Measurements from ENCODE around the gene NR1H4.
"Not testable (repeated sequence)": the region's sequence is repeated elsewhere in the genome, so short reads cannot be mapped to it uniquely, and the experiment has no call there.

The NR1H4 gene

DNA sequence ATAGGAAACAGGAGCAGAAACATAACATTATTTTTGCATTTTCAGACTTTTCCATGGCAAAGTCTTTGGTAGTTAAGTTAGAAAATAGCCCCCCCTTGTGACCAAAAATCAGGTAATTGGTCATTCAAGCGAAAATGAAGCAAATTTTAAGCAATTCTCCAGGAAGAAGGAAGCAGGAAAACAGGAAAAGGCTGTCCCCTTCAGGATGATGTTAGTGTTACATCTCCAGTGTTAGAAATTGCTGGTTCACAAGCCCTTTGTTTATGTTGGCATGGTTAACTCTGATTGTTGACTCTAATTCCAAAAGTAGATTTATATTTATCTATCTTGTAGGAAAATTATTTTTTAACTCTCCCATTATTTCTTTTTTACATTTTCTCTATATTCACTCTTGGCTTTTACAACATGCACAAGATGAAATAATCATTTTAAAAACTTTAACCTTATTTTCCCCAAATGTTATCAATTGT lies 81.0 kb downstream of the NR1H4 start:
- H3K9ac ChIP-seq (ENCODE audit: low read depth, low read length), result no peak overlapping the region
- H3K27me3 ChIP-seq (ENCODE audit: control insufficient read depth, insufficient read depth, low read length), result no peaks in the 10 kb centered on the region
- H3K4me3 ChIP-seq (ENCODE audit: low read depth, low read length), result no peak overlapping the region
- H3K9me3 ChIP-seq (ENCODE audit: control insufficient read depth, insufficient read depth, low read length), result no peaks in the 10 kb centered on the region
- no peaks in the 10 kb centered on the region for H3K36me3 ChIP-seq (ENCODE audit: control insufficient read depth, insufficient read depth, low read length)
- H3K4me1 ChIP-seq (ENCODE audit: control insufficient read depth, insufficient read depth, low read length), result no peaks in the 10 kb centered on the region

DNA sequence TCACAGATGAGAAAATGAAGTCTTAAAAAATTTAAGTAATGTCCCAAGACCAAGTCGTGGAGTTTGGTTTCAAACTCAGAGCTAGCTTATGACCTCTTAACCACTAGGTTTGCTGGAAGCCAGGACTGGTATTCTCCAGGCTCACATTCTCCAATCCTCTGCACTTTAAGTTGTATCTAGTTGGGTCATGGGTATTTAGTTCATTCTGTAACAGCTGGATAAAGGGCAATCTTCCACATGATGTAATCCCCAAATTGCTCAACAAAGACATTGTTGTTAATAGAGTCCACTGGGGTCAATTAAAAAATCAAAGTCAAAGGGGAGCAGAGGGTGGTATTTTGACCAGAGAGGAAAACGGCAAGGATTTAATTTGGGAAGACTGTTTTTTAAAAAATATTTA lies 82.1 kb downstream of the NR1H4 start:
- Histone ChIP-seq H3K27me3 (ENCODE audit: control insufficient read depth, insufficient read depth, low read length) (no peaks in the 10 kb centered on the region), H3K4me3 (ENCODE audit: low read depth, low read length) (no peak overlapping the region), H3K9me3 (ENCODE audit: control insufficient read depth, insufficient read depth, low read length) (no peaks in the 10 kb centered on the region), H3K9ac (ENCODE audit: low read depth, low read length) (no peak overlapping the region), H3K36me3 (ENCODE audit: control insufficient read depth, insufficient read depth, low read length) (no peaks in the 10 kb centered on the region), H3K4me1 (ENCODE audit: control insufficient read depth, insufficient read depth, low read length) (no peaks in the 10 kb centered on the region)

GRCh38 chr12:100557357-100557756 lies 83.7 kb downstream of the NR1H4 start:
- Histone ChIP-seq H3K36me3 (ENCODE audit: control insufficient read depth, insufficient read depth, low read length) (no peaks in the 10 kb centered on the region), H3K4me1 (ENCODE audit: control insufficient read depth, insufficient read depth, low read length) (no peaks in the 10 kb centered on the region), H3K9me3 (ENCODE audit: control insufficient read depth, insufficient read depth, low read length) (no peaks in the 10 kb centered on the region), H3K4me3 (ENCODE audit: low read depth, low read length) (no peak overlapping the region), H3K27me3 (ENCODE audit: control insufficient read depth, insufficient read depth, low read length) (no peaks in the 10 kb centered on the region), H3K9ac (ENCODE audit: low read depth, low read length) (no peak overlapping the region)

DNA sequence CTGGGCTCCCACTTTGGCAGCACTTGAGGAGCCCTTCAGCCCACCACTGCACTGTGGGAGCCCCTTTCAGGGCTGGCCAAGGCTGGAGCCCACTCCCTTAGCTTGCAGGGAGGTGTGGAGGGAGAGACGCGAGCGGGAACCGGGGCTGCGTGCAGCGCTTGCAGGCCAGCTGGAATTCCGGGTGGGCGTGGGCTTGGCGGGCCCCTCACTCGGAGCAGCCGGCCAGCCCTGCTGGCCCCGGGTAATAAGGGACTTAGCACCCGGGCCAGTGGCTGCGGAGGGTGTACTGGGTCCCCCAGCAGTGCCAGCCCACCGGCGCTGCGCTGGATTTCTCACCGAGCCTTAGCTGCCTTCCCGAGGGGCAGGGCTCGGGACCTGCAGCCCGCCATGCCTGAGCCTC lies 85.6 kb downstream of the NR1H4 start:
- H3K9me3 ChIP-seq (ENCODE audit: control insufficient read depth, insufficient read depth, low read length); H3K4me1 ChIP-seq (ENCODE audit: control insufficient read depth, insufficient read depth, low read length); H3K27me3 ChIP-seq (ENCODE audit: control insufficient read depth, insufficient read depth, low read length); H3K9ac ChIP-seq (ENCODE audit: low read depth, low read length); H3K4me3 ChIP-seq (ENCODE audit: low read depth, low read length); H3K36me3 ChIP-seq (ENCODE audit: control insufficient read depth, insufficient read depth, low read length): not testable (repeated sequence)

- H3K27me3 ChIP-seq (ENCODE audit: control insufficient read depth, insufficient read depth, low read length), result no peaks in the 10 kb centered on the region
- H3K9me3 ChIP-seq (ENCODE audit: control insufficient read depth, insufficient read depth, low read length), result no peaks in the 10 kb centered on the region
- no peaks in the 10 kb centered on the region for H3K4me1 ChIP-seq (ENCODE audit: control insufficient read depth, insufficient read depth, low read length)
- no peak overlapping the region for H3K4me3 ChIP-seq (ENCODE audit: low read depth, low read length)
- H3K9ac ChIP-seq (ENCODE audit: low read depth, low read length), result no peak overlapping the region
- H3K36me3 ChIP-seq (ENCODE audit: control insufficient read depth, insufficient read depth, low read length), result no peaks in the 10 kb centered on the region
Measured at GRCh38 chr12:100564090-100564489, 90.4 kb downstream of the NR1H4 start.

DNA sequence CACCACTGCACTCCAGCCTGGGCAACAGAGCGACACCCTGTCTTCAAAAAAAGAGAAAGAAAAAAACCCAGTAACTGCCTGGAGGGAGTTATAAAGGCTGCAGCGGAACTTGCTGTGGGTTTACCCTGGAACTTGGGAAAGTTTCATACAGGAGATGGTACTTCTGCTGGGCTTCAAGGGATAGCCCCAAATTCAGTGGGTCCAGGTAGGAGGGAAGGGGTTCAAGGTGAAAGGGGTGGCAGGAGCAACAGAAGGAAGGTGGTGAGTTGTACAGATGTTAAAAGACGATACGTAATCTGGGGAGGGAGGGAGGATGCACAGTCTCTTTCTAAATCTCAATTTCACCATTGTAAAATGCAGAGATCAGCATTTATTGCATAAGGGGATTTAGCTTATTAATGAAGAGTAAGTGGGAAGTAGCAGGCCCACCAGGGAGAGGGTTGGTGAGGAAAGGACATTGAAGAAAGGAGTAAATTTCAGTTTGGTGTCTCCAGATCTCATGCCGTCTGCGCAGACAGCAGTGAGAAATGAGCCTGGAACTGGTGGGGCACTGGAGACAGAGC lies 91.3 kb downstream of the NR1H4 start:
- Histone ChIP-seq H3K9me3 (ENCODE audit: control insufficient read depth, insufficient read depth, low read length) (no peaks in the 10 kb centered on the region), H3K4me3 (ENCODE audit: low read depth, low read length) (no peak overlapping the region), H3K9ac (ENCODE audit: low read depth, low read length) (no peak overlapping the region), H3K4me1 (ENCODE audit: control insufficient read depth, insufficient read depth, low read length) (no peaks in the 10 kb centered on the region), H3K27me3 (ENCODE audit: control insufficient read depth, insufficient read depth, low read length) (no peaks in the 10 kb centered on the region), H3K36me3 (ENCODE audit: control insufficient read depth, insufficient read depth, low read length) (no peaks in the 10 kb centered on the region)

GRCh38 chr12:100565987-100566545 lies 92.4 kb downstream of the NR1H4 start:
- Histone ChIP-seq H3K4me1 (ENCODE audit: control insufficient read depth, insufficient read depth, low read length) (no peaks in the 10 kb centered on the region), H3K9me3 (ENCODE audit: control insufficient read depth, insufficient read depth, low read length) (no peaks in the 10 kb centered on the region), H3K4me3 (ENCODE audit: low read depth, low read length) (no peak overlapping the region), H3K27me3 (ENCODE audit: control insufficient read depth, insufficient read depth, low read length) (no peaks in the 10 kb centered on the region), H3K36me3 (ENCODE audit: control insufficient read depth, insufficient read depth, low read length) (no peaks in the 10 kb centered on the region), H3K9ac (ENCODE audit: low read depth, low read length) (no peak overlapping the region)

DNA sequence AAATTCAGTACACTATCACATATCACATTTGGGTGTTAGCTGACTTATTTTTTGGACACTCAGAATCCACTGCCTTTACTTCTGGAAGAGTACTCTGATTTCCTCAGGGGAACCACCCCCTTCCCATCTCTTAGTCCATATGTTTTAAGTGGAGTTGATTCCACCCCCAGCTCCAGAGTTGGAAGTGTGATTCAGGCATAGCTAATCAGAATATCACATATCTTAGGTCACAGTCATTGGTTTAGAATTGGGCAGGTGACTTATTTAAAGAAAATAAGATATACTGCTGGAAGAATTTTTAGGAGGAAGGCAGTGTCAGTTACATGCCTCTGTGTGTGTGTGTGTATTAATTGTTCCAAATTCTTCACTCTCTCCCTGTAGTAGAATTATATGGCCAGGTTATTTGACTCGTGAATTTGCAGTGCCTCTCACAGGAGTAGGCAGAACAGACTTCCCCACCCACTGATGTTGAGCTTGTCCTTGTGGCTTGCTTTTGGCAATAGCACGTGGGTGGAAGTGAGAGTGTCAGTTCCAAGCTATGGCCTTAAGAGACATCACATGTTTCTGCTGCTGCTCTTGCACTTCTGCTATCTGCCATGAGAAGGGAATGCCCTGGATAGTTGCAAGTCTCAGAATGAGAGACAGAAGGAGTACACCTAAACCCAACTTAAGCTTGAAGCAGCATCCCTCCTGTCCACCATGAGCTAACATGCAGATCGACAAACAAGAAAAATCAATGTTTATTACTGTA lies 93.4 kb downstream of the NR1H4 start:
- no peak overlapping the region for H3K4me3 ChIP-seq (ENCODE audit: low read depth, low read length)
- no peaks in the 10 kb centered on the region for H3K9me3 ChIP-seq (ENCODE audit: control insufficient read depth, insufficient read depth, low read length)
- H3K27me3 ChIP-seq (ENCODE audit: control insufficient read depth, insufficient read depth, low read length), result peaks cover 9% of the 10 kb centered on the region
- no peaks in the 10 kb centered on the region for H3K4me1 ChIP-seq (ENCODE audit: control insufficient read depth, insufficient read depth, low read length)
- no peaks in the 10 kb centered on the region for H3K36me3 ChIP-seq (ENCODE audit: control insufficient read depth, insufficient read depth, low read length)
- no peak overlapping the region for H3K9ac ChIP-seq (ENCODE audit: low read depth, low read length)

DNA sequence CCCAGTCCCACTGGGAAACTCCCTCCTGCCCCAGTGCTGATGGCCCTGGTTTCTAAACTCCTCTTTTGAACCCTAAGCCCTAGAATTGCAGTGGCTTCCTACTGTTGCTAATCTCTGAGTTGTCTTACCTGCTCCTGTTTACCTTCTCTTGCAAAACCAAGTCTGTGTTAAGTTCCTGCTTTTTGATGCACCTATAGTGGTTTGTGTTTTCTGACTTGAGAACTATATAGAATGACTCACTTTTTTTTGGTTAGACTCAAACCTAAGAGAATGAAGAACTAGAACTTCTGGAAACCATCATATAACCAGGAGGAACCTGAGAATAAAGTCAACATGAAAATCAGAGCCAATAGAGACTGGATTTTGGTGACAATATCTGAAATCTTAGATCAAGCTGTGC lies 94.3 kb downstream of the NR1H4 start:
- no peak overlapping the region for H3K4me3 ChIP-seq (ENCODE audit: low read depth, low read length)
- no peaks in the 10 kb centered on the region for H3K4me1 ChIP-seq (ENCODE audit: control insufficient read depth, insufficient read depth, low read length)
- H3K27me3 ChIP-seq (ENCODE audit: control insufficient read depth, insufficient read depth, low read length), result peaks cover 18% of the 10 kb centered on the region
- no peaks in the 10 kb centered on the region for H3K36me3 ChIP-seq (ENCODE audit: control insufficient read depth, insufficient read depth, low read length)
- no peaks in the 10 kb centered on the region for H3K9me3 ChIP-seq (ENCODE audit: control insufficient read depth, insufficient read depth, low read length)
- H3K9ac ChIP-seq (ENCODE audit: low read depth, low read length), result no peak overlapping the region

DNA sequence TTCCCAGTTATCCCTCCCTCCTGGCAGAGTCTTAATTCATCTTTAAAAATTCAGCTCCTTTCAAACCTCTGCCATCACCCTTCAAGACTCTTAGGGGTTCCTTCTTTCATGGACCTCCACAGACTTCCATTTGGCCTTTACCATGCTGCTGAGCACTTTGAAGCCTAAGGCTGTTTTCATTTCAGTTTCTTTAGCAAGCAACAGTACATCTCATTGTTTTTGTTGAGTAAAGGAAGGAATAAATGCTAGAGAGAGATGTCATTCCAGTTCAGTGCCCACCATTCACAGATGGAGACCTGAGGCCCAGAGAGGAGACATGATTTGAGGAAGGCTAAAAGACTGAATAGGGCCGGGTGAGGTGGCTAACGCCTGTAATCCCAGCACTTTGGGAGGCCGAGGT lies 98.5 kb downstream of the NR1H4 start:
- Histone ChIP-seq H3K27me3 (ENCODE audit: control insufficient read depth, insufficient read depth, low read length) (peaks cover 30% of the 10 kb centered on the region), H3K9me3 (ENCODE audit: control insufficient read depth, insufficient read depth, low read length) (no peaks in the 10 kb centered on the region), H3K4me3 (ENCODE audit: low read depth, low read length) (no peak overlapping the region), H3K4me1 (ENCODE audit: control insufficient read depth, insufficient read depth, low read length) (no peaks in the 10 kb centered on the region), H3K9ac (ENCODE audit: low read depth, low read length) (no peak overlapping the region), H3K36me3 (ENCODE audit: control insufficient read depth, insufficient read depth, low read length) (no peaks in the 10 kb centered on the region)

DNA sequence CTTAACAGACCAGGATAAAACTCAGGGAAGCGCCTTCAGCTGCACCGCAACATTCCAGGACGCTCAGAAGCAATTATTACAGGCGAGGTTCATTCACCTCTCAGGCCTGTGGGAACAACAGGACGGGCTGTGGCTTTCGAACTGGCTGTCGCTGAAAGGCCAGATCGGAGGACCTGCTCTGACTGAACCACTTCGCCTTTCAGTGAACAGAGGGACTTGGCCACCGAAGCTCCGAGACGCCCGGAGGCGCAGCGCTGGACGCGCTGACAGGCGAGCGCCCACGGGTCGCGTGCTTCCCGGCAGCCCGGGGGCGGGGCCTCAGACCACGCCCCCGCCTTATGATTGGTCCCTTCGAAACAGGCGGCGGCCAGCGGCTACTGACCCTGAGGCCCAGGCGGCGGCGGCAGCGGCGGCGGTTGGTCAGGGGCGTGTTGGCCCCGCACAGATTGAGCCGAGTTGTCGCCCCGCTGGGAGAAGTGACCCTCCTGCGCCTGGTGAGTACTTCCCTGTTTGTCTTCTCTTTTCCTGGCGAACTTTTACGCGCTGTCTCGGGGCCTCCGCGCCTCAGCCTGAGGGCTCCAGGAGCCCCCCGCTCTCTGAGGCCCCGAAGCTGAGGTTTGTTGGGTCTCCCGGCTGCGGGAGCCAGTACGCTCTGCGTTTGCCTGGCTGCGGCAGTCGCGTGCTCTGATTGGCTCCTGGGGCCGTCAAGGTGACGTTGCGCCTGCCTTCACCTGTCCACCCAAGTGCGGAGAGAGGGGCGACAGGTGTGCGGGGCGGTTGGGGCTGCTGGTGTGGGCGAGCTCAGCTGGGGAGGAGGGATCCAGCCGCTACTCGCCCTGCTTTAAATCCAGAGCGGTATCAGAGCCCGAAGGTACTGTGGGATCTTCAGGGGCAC lies 99.9 kb downstream of the NR1H4 start, which contains the start of gene GAS2L3:
Gene GAS2L3 (plus strand): TSS at position 393 of the 895 bp plus-strand sequence. CDS start 21,221 bp downstream, outside the sequence.
- H3K27me3 ChIP-seq (ENCODE audit: control insufficient read depth, insufficient read depth, low read length), result peaks cover 30% of the 10 kb centered on the region
- H3K9me3 ChIP-seq (ENCODE audit: control insufficient read depth, insufficient read depth, low read length), result no peaks in the 10 kb centered on the region
- no peaks in the 10 kb centered on the region for H3K4me1 ChIP-seq (ENCODE audit: control insufficient read depth, insufficient read depth, low read length)
- H3K4me3 ChIP-seq (ENCODE audit: low read depth, low read length), result peak within 1 kb of the TSS; percentile 82
- H3K36me3 ChIP-seq (ENCODE audit: control insufficient read depth, insufficient read depth, low read length), result no peaks in the 10 kb centered on the region
- peak within 1 kb of the TSS; percentile 41 for H3K9ac ChIP-seq (ENCODE audit: low read depth, low read length)
